GM03348 (cell line): ENCODE results near the gene TMEM240.
"Not testable (repeated sequence)": the region's sequence is repeated elsewhere in the genome, so short reads cannot be mapped to it uniquely, and the experiment has no call there.

Experiments
- DNase-seq: peaks from one replicate; pipeline ENCODE4 v3.0.0; 2012; ENCODE audit warnings: low spot score

The TMEM240 gene

DNA sequence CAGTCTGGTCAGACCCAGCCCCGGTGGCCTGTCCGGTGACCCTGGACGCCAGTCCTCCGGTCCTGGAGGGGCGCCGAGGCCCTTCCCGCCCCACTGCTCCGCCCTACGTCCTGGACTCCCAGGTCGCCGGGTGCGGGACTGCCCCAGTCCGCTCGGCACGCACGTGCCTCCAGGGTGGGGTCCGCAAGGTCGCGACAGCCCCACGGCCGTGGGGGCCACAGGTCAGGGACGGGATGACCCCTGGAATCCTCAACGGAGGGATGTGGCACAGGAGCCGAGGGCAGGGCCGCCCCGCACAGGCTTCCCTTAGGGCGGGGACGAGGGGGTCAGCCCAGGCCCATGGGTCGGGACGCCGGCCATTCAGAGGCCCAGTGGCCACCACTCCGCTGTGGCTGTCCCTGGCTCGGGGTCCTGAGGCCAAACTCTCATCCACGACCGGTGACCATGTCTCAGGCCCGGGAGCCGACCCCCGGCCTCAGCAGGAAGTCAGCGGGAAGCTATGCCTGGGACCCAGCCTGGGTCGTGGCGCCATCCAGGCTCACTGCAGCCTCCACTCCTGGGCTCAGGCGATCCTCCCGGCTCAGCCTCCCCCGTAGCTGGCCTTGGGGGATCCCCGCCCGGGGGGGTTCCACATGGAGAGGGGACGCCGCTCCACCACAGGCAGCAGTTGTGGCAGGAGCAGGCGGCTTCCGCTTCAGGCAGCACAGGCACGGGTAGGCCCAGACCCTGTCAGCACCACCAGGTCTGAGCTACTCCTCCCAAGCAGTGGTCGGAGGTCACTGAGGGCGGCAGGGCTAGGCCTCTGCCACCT lies 599 bp upstream of the TMEM240 start:
- DNase-seq = no peak

DNA sequence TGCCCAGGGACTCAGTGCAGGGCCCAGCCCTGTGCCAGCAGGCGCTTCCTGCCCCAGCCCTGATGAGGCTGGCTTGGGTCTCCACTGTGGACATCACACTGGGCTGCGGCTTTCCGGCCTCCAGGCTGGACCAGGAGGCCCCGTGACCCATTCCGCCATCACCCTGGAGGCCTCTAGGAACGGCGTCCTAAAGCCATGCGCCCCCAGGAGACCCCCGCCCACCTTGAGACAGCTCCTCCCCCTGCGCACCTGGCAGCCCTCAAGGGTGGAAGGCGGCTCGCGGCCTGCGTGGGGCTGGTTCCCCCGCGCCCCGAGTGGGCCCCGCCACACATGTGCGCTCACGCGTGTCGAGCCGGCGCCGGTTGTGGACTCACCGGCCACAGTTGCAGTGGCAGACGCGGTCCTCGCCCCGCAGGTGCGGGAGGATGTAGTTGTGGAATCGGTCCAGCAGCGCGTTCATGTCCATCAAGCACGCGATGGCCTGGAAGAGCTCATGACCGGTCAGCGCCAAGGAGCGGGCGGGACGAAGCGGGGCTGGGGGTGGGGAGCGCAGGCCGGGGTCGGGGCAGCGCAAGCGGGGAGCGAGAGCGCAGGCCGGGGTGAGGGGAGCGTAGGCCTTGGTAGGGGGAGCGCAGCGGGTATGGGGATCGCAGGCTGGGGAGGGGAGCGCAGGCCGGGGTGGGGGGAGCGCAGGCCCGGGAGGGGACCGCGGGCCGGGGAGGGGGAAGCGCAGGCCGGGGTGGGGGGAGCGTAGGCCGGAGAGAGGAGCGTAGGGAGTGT lies 924 bp downstream of the TMEM240 start:
- peak; percentile 72 for DNase-seq

DNA sequence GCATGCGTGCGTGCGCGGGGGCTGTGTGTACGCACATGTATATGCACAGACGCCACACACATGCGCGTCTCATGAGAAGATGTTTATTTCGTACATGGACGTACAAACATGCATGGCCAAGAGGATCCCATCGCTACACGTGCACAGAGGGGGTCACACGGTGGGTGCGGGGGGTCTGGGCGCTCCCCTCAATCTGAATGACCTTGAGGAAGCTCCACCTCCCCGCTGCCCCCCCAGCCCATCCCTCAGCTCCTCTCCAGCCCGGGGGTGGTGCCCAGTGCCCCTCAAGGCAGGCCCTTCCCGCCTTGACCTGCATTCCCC lies 1.5 kb downstream of the TMEM240 start:
- no peak for DNase-seq

DNA sequence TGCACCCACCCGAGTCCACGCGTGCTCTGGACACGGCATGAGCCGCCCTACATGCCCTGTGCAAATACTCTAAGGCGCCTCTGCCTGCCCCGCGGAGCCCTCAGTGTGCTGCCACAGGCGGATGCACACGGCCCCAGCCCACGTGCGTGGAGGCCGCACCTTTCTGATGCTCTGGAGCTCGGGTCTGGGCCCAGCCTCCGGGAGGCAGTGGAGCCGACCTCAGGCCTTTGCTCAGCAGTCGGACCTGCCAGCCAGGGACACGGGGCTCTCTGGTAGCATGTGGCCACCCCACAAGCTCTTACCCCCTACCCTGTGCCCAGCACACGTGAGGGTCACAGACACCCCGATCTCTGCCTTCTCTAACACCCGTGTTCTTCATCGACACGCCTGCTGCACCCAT lies 2.1 kb downstream of the TMEM240 start:
- DNase-seq = no peak

DNA sequence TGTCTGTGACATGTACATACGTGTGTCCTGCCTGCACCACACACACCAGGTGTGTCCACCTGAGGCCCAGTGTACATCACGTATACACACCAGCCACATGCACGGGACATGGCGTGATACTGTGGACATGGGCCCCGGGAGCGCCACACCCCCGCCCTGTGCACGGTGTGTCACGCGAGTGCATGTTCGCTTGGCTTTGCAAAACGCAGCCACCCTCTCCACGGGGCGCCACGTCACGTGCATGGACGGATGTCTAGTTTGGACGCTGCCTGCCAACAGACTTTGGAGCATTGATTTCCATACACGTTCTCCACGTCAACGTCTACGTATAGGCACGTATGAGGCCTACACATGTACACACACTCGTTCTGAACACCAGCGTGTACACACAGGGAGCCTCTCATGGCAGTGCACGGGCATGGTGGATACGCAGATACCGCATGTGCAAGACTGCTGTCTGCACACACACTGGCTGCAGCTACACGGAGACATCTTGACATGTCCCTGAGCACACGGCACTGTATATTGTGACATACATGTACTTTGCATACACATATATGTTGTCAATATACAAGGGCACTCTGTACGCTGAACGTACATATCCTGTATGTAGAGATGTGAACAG lies 2.7 kb downstream of the TMEM240 start:
- DNase-seq = no peak

DNA sequence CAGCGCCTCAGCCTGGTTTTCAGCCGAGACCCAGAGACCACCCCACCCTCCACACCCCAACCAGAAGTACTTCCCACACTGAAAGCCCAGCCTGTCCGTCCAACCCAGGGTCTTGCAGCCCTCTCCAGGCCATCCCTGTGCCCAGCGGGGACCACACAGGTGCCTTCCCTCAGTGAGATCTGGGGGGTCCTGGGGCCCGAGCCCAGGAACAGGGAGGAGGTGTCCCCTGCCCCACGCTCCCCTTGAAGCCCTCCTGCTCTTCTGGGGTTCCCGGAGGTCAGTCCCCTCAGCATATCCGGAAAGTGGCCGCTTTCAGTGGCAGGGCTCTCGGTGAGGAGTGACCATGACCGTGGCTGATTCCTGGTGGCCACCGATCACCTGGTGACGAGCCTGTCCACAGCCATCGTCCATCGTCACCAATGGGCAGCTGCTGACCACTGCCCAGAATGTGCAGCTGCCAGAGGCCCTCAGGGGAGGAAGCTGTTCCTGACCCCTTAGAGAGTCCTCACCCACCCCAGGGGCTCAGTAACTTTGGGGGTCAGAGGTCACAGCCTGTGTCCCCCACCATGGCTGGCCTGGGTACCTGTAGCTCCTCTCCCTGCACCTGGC lies 3.4 kb downstream of the TMEM240 start:
- DNase-seq = no peak

DNA sequence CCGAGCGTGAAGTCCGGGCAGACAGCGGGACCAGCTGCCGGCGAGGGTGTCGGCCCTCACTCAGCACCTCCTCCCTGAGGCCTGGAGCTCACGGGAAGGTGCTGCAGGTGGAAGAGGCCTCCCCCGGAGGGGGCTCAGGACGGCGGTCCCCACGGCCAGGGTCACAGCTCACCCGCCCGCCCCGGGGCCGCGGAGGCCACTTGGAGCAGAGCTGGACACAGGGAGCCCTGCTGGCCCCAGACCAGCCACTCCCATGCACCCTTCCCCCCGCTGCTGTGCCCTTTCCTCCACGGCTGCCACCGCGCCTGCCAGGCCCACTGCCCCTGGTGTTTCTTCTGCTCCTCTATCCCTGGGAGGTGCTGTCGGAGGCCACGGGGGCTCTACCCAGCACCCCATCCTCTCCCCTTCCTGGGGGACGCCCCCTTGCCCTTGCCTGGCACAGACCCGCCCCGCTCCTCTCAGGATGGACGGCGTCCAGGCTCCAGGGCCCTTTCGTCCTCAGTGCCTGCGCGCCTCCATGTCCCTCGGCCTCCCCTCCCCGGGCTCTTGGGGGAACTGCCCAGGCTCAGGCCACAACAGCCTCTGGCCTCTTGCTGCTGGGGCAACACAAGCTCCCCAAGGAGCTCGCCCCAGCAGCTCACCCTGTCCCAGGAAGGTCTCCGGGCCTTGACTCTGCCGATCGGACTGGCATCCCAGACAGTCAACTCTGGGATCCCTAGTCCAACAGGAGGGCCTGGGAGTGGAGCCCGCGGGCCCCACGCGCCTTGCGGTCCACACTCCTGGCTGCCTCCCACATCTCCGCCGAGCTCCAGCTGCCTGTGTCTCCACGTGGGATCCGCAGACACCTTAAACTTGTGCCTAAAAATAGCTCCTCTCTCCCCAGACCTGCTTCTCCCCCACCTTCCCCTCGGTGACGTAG lies 4.1 kb downstream of the TMEM240 start:
- no peak for DNase-seq

DNA sequence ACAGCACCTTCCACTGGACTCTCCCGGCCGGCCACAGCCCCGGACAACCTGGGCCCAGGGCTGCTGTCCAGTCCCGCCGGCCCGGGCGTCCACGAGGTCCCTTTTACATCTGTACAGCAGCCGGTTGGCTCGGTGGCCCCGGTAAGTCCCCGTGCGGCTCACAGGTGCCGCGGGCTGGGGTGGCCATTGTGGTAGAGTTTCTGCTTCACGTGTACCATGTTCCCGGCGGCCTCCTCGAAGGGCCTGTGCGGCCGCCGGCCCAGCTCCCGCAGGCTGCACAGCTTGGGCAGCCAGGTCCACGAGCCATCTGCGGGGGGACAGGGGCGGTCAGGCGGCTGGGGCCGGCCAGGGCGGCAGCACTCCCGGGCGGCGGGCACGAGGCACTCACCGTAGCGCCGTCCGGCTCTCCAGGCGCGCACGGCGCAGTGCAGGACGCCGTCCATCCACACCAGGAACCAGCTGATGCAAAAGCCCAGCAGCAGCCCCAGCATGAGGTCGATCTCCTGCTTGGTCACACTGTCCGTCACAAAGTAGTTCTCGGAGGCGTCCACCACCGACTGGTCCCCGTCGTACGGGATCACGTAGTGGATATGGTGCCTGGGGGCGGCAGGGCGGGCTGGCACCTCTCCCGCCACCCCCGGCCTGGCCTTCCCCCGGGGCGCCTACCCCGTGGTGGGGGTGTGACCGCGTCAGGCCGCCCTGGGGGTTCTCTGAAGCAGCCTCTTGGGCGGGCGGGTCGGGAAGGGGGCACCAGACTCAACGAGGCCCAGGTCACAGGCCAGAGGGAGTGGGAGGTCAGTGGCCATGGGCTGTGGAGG lies 5.0 kb downstream of the TMEM240 start:
- no peak for DNase-seq

DNA sequence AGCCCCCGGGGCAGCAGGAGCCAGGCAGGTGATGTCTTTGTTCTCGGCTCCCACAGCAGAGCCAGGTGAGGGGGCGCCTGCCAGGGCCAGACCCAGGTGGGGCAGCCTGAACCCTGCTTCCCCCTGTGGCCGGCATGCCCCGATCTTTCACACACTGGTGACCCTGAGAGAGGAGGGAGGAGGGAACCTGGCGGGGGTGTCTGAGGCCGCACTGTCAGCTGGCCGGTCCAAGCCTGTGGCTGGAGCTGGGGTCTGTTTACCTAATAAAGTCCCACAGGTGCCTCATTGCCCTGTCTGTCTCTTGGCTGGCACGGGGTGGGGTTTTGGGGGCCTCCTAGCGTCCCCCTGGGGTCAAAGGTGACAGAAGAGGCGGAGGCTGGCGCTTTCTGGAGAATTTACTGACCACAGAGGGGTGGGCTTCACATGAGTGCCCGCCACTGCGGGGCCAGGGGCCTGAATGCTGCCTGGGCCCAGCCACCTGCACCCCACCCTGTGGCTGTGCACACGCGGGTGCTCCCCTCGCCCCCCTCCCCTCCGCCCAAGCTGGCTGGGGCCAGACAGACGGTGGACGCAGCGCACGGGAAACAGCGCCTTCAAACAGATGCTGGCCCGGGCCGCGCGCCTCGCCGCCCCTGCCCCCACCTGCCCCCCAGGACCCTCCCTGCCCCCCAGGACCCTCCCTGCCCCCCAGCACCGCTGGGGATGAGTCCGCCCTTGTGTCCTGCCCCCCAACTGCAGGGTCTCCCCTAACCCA lies 5.8 kb downstream of the TMEM240 start:
- DNase-seq = no peak

DNA sequence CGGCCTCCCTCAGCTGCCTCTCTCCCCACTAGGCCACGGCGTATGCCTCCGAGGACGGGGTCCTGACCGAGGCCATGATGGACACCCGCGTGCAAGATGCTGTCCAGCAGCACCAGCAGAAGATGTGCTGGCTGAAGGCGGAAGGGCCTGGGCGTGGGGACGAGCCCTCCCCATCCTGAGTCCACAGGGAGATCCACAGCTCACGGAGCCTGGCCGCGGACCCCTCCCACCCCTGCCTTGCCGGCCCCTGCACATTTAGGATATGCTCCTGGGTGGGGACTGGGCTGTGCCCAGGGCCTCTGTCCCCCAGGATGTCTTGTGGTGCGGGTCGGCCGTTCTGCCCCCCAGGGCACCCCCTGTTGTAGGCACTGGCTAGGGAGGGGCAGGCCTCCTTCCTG lies 6.5 kb downstream of the TMEM240 start:
- DNase-seq = not testable (repeated sequence)

DNA sequence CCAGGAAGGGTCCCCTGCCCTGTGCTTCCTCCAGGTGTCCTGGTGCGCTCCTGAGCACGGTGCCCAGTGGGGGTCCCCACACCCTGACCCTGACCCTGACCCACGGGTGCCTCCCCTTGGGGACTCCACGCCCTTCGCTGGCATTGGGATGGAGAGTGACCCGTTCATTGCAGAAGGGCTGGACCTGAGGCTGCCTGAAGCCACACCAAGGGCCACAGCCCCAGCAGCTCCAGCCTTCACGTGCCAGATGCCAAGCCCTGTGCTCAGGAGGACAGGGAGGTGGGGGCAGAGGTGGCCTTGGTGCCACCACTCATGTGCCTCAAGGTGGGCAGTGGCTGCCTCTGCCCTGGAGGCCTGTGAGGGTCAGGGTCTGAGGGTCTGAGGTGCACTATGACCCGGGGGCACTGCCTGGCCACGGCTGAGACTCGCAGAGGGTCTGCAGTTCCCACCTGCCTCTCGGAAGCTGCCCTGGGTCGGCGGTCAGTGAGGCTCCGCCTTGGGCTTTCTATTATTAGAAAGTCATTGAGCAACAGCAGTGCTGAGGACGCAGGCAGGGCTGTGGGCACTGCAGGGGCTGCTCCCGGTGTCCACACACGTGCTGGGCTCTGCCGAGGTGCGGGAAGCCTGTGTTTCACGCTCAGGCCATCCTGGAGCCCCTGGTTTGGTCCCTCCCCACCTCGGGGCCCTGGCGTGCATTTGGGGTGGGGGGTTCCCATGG lies 7.1 kb downstream of the TMEM240 start:
- DNase-seq = not testable (repeated sequence)

DNA sequence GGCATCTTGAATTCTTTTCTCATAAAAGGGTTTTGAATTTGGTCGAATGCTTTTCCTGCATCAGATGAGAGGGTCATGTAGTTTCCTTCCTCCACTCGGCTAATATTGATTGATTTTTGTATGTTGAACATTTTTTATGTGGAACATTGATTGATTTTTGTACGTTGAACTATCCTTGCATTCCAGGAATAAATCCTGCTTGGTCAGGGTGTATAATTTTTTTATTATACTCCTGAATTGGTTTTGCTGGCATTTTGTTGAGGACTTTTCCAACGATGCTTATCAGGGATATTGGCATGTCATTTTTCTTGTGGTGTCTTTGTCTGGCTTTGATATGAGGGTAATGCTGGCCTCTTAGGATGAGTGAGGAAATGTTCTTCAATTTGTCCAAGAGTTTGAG lies 8.5 kb downstream of the TMEM240 start:
- no peak for DNase-seq

DNA sequence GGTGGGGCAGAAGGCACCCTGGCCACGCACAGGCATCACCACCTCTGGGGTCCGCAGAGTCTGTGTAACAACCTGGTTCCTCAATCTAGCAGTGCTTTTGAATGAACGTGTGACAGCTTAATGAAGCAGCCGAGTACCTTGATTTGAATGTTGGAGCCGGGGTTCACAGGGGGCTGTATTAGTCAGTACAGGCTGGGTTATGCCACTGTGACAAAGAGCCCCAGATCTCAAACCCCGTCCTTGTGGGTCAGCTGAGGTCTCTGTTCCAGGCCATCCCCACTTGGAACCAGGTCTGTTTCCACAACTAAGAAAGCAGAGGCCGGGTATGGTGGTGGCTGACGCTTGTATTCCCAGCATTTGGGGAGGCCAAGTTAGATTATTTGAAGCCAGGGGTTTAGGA lies 10.5 kb downstream of the TMEM240 start:
- no peak for DNase-seq

DNA sequence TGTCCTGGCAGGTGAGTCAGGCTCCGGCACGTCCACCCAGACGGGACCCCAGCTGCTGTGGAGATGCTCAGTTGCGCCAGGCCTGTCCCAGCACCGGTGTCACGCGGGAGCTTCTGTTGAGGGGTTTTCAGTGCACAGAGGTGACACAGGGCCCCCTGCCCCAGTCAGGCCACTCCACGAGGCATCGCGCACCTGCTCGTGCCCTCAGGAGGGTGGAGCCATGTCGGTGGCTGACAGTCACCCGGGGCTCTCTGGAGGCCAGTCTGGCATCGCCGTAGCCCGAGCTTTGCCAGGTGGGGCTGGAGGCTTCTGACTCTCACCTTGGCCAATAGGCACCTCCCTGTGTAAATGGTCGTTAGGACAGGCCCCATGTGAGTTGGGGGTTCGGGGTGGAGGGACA lies 11.1 kb downstream of the TMEM240 start:
- no peak for DNase-seq

DNA sequence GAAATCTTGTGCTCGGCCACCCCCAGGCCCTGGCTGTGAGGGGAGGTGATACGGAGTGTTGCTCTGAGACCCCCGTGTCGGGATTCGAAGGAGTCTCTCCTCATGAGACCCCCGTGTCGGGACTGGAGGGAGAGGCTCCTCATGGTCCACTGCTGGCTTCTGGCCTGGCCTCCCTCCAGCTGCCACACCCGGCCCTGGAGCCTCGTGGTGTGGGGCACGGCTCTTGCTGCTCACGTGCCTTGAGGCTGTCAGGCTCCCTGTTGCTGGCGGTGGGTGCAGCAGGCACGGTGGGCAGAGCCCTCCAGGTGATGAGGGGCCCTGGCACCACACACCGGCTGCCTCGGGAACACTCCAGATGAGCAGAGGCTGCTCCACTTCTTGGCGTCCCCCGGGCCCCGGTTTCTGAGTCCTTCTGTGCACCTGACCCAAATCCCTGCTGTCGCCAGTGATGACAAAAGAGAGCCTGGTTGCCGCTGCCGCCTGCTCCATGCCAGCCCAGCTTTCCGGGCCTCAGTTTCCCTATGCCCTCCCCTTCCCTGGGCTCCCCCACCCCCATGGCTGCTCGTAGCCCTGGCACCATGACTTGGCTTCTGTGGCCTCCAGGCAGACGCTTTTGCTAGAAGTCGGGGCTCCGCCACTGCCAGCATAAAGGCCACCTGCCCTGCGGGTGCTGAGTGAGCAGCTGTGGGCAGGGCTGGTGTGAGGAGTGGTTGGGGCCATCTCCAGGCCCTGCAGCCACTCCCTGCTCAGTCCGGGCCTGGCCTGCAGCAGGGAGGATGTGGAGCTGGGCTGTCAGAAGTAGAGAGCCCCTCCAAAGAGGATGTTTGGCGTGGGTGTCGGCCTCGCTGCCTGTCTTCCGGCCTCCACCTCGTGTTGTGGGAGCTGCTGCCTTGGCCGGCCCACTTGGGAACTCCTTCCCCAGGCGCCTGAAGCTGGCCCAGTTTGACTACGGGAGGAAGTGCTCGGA lies 11.8 kb downstream of the TMEM240 start:
- no peak for DNase-seq

DNA sequence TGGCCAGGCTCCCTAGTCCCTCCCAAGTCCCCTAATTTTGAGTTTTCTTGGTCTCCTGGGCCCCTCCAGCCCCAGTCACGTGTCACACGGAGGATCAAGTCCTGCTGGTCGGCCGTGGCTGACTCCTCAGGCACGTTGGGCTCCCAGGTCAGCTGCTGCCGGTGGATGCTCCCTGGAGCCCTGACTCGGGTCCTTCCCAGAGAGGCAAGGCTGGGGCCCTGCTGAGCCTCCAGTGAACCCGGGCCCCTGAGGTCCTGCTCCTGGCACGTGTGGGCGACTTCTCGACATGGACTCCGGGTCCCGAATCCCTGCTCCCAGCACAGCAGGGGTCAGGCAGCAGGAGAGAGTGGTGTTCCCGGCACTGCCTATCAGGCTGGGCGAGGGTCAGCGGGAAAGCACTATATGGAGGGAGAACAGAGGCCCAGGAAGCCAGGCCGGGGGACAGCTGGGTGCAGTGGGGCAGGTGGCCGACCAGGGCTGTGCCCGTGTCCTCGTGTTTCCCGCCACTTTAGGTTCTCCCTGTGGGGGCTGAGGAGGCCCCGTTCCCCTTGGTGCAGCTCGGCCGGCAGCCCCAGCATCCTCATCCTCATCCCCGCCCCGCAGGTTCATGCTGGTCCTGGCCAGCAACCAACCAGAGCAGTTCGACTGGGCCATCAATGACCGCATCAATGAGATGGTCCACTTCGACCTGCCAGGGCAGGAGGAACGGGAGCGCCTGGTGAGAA lies 13.2 kb downstream of the TMEM240 start:
- peak; percentile 5 for DNase-seq

DNA sequence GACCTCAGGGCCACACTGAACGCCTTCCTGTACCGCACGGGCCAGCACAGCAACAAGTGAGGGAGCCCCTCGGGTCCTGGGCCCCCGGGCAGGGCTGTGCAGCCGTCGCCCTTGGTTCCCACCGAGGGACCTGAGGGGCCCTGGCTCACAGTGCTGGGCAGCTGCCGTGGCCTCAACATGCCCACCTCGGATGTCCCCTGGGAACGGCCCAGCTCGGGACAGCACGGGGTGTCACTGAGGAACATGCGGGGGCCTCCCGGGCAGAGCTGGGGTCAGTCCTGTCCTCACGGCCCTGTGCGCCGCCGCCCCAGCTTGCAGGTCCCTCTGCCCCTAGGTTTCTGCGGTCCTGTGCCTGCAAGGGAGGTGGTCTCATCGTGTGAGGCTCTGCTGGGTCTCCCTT lies 13.9 kb downstream of the TMEM240 start:
- DNase-seq = not testable (repeated sequence)
